Adrenal gland (tissue), 12 donors: ENCODE data around the gene BBLN. TPM values are rescaled to one million over a fixed set of nuclear protein-coding genes. Genes with fewer than 3 reads are reported as not detected.

Experiments
- DNase-seq, 7 donors: peaks; one replicate each; pipeline ENCODE4 v3.0.0-alpha.2; 2019 to 2020
- H3K27ac ChIP-seq, 5 donors: fragments of 200-600 bp; sonication (generic) in 4 of 5; 1 replicate in 3 of 5; 2 replicates in 2 of 5; pipeline versions ENCODE4 v1.5.1 to v1.8.0; 2016 to 2020; ENCODE audit warnings: mild to moderate bottlenecking in 1 of 5
- H3K27me3 ChIP-seq: fragments of 200-600 bp; 2 replicates; pipeline ENCODE4 v1.8.0; 2021
- H3K36me3 ChIP-seq, 2 donors: fragments of 200-600 bp; replicated peaks in 1 of 2; 1 replicate in 1 of 2; 2 replicates in 1 of 2; pipeline versions ENCODE4 v1.5.1 to v1.8.0; 2018 to 2022
- H3K4me1 ChIP-seq, 2 donors: fragments of 200-600 bp; replicated peaks in 1 of 2; 1 replicate in 1 of 2; 2 replicates in 1 of 2; pipeline versions ENCODE4 v1.5.1 to v1.8.0; 2018 to 2021
- H3K4me3 ChIP-seq, 4 donors: fragments of 200-600 bp; sonication (generic) in 3 of 4; one replicate each; pipeline ENCODE4 v1.5.1; 2016 to 2018
- H3K9me3 ChIP-seq, 3 donors: fragments of 200-600 bp; sonication (generic) in 1 of 3; replicated peaks in 1 of 3; 1 replicate in 2 of 3; 2 replicates in 1 of 3; pipeline versions ENCODE4 v1.5.1 to v1.8.0; 2016 to 2021
- POLR2A ChIP-seq, 2 donors: fragments of 450-650 bp; IDR thresholded peaks; one replicate each; pipeline ENCODE4 v1.6.1; 2017; ENCODE audit warnings: antibody characterized with exemption in 2 of 2, mild to moderate bottlenecking in 2 of 2, moderate library complexity in 1 of 2
- WGBS, 4 donors: extraction: QIAGEN DNeasy Blood & Tissue Kit in 2 of 4; methylation state at CpG; one replicate each; pipeline versions ENCODE4 v1.1.5 to v1.1.7; 2013 to 2017; 5-methylcytosine and 5-hydroxymethylcytosine counted together
- intact Hi-C, 2 donors: fragments of 100-400 bp; cut with DNase I; formaldehyde crosslinking; loops; one replicate each; pipeline versions ENCODE4 v1.14.1 to v1.15.0; 2022 to 2023
- polyA plus RNA-seq, 3 donors: library from polyadenylated mRNA; stranded (reverse); fragments of 200-250 nt in 2 of 3; fragments of 350-450 nt in 1 of 3; fragmentation: Illumina TruSeq in 1 of 3; extraction: RNeasy Lipid Tissue Mini Kit (QIAGEN cat#74804) in 1 of 3; gene quantifications; one replicate each; pipeline ENCODE4 v1.2.3, GENCODE V29; 2013 to 2014
- total RNA-seq, 9 donors: library from RNA; depleted of rRNA in 4 of 9; stranded (reverse); fragments of >200 nt in 4 of 9; fragments of 120-200 nt in 1 of 9; fragmentation: NEBNext Ultra II Directional in 1 of 9; extraction: Animal tissue kit (Norgen Biotek cat#: 25700) in 1 of 9; gene quantifications; one replicate each; pipeline versions ENCODE4 v1.1.0 to v1.2.4, GENCODE V29; 2013 to 2023
- TF ChIP-seq, protein P1 (sequence below), 6 experiments: fragments of 450-650 bp in 4 of 6; fragments of 200-600 bp in 2 of 6; sonication (generic) in 1 of 6; IDR thresholded peaks; 1 replicate in 5 of 6; 2 replicates in 1 of 6; pipeline versions ENCODE4 v1.5.1 to v1.8.0; 2016 to 2021; ENCODE audit warnings: antibody characterized with exemption in 6 of 6, mild to moderate bottlenecking in 2 of 6, moderate library complexity in 1 of 6
- donor health status: healthy with polysubstance abuse.
- donor health status: Bipolar disorder and iron deficiency.
- donor health status: DM: yes; HTN: yes; CAD: no.
- donor health status: DM: no; HTN: no; CAD: no.
- donor health status: DM: no; HTN: no; CAD: no.
- donor health status: DM: yes; HTN: yes; CAD: no.

The BBLN gene
- total and polyA plus RNA-seq, 12 donors: 5.5 to 1,914 (median 419) TPM

- DNase-seq: peak; percentile 91 to 97 (median 96)
- Histone ChIP-seq H3K36me3 (peaks cover 0 to 33% of the 10 kb centered on the region in 2 donors), H3K4me3 (peak overlapping the region in 1 of 4 donors; percentile 11), H3K9me3 (no peaks in the 10 kb centered on the region), H3K27me3 (no peaks in the 10 kb centered on the region), H3K27ac (peak overlapping the region in 4 of 5 donors; percentile 39 to 81 (median 79)), H3K4me1 (peaks cover 27 to 41% of the 10 kb centered on the region in 2 donors)
- 40 to 52% (median 51%) methylated on average over 8 to 10 of the region's 10 CpGs for WGBS, 4 donors
- TF ChIP-seq POLR2A (IDR thresholded peaks at IDR 0.05): peak in 1 of 2 donors; percentile 60
- TF ChIP-seq, protein P1, sequence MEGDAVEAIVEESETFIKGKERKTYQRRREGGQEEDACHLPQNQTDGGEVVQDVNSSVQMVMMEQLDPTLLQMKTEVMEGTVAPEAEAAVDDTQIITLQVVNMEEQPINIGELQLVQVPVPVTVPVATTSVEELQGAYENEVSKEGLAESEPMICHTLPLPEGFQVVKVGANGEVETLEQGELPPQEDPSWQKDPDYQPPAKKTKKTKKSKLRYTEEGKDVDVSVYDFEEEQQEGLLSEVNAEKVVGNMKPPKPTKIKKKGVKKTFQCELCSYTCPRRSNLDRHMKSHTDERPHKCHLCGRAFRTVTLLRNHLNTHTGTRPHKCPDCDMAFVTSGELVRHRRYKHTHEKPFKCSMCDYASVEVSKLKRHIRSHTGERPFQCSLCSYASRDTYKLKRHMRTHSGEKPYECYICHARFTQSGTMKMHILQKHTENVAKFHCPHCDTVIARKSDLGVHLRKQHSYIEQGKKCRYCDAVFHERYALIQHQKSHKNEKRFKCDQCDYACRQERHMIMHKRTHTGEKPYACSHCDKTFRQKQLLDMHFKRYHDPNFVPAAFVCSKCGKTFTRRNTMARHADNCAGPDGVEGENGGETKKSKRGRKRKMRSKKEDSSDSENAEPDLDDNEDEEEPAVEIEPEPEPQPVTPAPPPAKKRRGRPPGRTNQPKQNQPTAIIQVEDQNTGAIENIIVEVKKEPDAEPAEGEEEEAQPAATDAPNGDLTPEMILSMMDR (IDR thresholded peaks at IDR 0.05): no peak
- intact Hi-C loops: no loop called here
Observed at GRCh38 chr9:128162215-128163026, 2.4 kb downstream of the BBLN start.

- TF ChIP-seq, protein P1 (IDR thresholded peaks at IDR 0.05): no peak
- no peak for TF ChIP-seq POLR2A (IDR thresholded peaks at IDR 0.05)
- peak in 2 of 7 donors; percentile 51 to 60 for DNase-seq
- Histone ChIP-seq H3K36me3 (peaks cover 0 to 39% of the 10 kb centered on the region in 2 donors), H3K27me3 (no peaks in the 10 kb centered on the region), H3K27ac (peak overlapping the region in 4 of 5 donors; percentile 39 to 81 (median 79)), H3K9me3 (no peaks in the 10 kb centered on the region), H3K4me3 (no peak overlapping the region), H3K4me1 (peaks cover 27 to 41% of the 10 kb centered on the region in 2 donors)
- WGBS, 4 donors: 69 to 76% (median 73%) methylated on average over 5 to 6 of the region's 6 CpGs
- intact Hi-C loops: no loop called here
Observed at GRCh38 chr9:128163027-128163515, 3.0 kb downstream of the BBLN start.

DNA sequence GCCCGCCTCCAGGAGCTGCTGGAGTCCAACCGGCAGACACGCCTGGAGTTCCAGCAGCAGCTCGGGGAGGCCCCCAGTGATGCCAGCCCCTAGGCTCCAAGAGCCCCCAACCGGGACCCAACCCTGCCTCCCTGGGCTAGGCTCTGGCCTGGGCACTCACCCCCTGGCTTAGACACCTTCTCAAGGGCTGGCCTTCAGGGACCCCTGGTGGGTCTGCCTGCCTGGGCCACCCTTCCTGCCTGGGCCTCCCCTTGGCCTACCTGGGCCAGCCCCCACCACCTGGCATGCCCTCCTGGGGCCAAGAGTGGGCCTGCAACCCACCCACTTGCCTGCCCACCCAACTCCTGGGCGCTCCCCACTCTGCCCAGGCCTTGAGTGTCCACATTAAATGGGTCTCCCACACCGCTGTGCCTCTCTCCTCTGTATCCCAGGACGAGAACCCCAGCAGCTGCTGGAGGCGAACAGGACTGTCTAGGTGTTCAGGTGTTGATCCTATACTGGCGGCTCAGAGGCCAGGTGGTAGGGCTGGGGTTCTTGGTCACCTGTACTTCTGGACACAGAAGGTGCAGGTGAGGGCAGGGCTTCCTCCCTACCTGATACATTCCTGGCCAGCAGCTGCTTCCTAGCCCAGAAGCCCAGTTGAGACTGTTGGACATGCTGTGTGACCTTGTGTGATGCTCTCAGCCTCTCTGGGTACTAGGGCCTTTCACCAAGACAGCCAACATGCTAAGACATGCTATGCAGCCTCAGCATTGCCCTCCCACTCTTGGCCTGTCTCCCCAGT lies 3.6 kb downstream of the BBLN start:
- TF ChIP-seq, protein P1 (IDR thresholded peaks at IDR 0.05): no peak
- TF ChIP-seq POLR2A (IDR thresholded peaks at IDR 0.05): no peak
- Histone ChIP-seq H3K4me3 (no peak overlapping the region), H3K27ac (peak overlapping the region in 3 of 5 donors; percentile 79 to 81 (median 79)), H3K27me3 (no peaks in the 10 kb centered on the region), H3K9me3 (no peaks in the 10 kb centered on the region), H3K36me3 (peaks cover 0 to 43% of the 10 kb centered on the region in 2 donors), H3K4me1 (peaks cover 27 to 41% of the 10 kb centered on the region in 2 donors)
- 95 to 98% (median 98%) methylated on average over 8 to 10 of the region's 10 CpGs for WGBS, 4 donors
- DNase-seq: no peak
- intact Hi-C loops: no loop called here
